DOHH2 (cell line): Measurements from ENCODE around the gene ITK.

Experiments used
- EZH2phosphoT487 ChIP-seq: fragments of 200-600 bp; sonication (generic); IDR thresholded peaks from 2 replicates; pipeline ENCODE4 v1.6.1; 2017; ENCODE audit warnings: borderline replicate concordance, mild to moderate bottlenecking, antibody characterized with exemption, low read length, moderate library complexity, mixed read lengths
- TF ChIP-seq, protein P1 (sequence below): fragments of 200-600 bp; sonication (generic); IDR thresholded peaks from one replicate; pipeline ENCODE4 v1.5.1; 2014; ENCODE audit warnings: antibody characterized with exemption, mild to moderate bottlenecking, low read depth, low read length; ENCODE audit not compliant: poor library complexity, severe bottlenecking

DNA sequence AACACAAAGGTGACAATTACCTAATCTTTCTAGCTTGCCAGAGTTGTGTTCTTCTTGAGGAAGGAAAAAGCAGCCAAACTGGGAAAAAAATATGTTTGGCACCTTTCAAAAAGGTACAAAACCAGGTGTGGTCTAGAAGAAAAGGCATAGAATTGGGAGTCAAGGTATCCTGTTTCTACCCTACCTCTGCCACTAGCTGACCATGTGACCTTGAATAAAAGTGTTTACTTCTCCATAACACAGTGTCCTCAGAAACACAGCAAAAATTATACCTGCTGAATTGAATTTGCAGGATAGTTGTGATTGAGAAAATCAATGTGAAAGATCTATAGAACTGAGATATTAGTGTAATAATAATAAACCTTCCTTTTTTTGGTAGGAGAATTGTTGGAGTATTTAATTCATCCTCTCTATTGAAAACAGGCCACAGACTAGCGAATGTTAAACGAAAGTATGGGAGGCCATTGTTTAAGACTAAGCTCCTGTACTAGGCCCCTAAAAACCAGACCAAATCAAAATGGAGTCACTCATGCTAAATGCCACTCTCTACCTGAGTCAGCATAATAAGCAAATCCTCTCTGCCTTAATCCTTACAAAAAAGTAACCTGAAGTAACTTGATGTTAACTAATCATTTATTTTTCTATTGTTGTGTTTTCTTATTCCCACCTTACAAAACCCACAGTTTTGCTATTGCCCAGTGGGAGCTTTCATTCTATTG lies 97.8 kb downstream of the ITK start:
- TF ChIP-seq, protein P1, sequence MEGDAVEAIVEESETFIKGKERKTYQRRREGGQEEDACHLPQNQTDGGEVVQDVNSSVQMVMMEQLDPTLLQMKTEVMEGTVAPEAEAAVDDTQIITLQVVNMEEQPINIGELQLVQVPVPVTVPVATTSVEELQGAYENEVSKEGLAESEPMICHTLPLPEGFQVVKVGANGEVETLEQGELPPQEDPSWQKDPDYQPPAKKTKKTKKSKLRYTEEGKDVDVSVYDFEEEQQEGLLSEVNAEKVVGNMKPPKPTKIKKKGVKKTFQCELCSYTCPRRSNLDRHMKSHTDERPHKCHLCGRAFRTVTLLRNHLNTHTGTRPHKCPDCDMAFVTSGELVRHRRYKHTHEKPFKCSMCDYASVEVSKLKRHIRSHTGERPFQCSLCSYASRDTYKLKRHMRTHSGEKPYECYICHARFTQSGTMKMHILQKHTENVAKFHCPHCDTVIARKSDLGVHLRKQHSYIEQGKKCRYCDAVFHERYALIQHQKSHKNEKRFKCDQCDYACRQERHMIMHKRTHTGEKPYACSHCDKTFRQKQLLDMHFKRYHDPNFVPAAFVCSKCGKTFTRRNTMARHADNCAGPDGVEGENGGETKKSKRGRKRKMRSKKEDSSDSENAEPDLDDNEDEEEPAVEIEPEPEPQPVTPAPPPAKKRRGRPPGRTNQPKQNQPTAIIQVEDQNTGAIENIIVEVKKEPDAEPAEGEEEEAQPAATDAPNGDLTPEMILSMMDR: no peak
- TF ChIP-seq EZH2phosphoT487: no peak
